Esophagus squamous epithelium (tissue), 4 donors: ENCODE measurements around the gene NT5DC1.

Experiments used
- CTCF ChIP-seq, 6 experiments: fragments of 450-650 bp in 4 of 6; fragments of 200-600 bp in 2 of 6; sonication (generic) in 2 of 6; IDR thresholded peaks; one replicate each; pipeline ENCODE4 v1.5.1; 2016 to 2019; ENCODE audit warnings: antibody characterized with exemption in 6 of 6, mild to moderate bottlenecking in 4 of 6, moderate library complexity in 4 of 6
- POLR2A ChIP-seq, 4 donors: fragments of 450-650 bp; IDR thresholded peaks; one replicate each; pipeline ENCODE4 v1.6.1; 2017; ENCODE audit warnings: antibody characterized with exemption in 4 of 4, mild to moderate bottlenecking in 4 of 4, moderate library complexity in 3 of 4

GRCh38 chr6:116152620-116153019, 52.0 kb downstream of the NT5DC1 start:
- TF ChIP-seq POLR2A (IDR thresholded peaks at IDR 0.05): no peak
- TF ChIP-seq CTCF (IDR thresholded peaks at IDR 0.05): no peak
